Tibial nerve (tissue), 4 donors: ENCODE data around the gene MACROH2A2. TPM values are rescaled to one million over a fixed set of nuclear protein-coding genes. Genes with fewer than 3 reads are reported as not detected.
"Not testable (repeated sequence)": the region's sequence is repeated elsewhere in the genome, so short reads cannot be mapped to it uniquely, and the experiment has no call there.

ENCODE experiments used
- DNase-seq, 2 donors: peaks; one replicate each; pipeline ENCODE4 v3.0.0-alpha.2; 2019; ENCODE audit warnings: low spot score in 2 of 2
- H3K27ac ChIP-seq, 4 donors: fragments of 200-600 bp; sonication (generic) in 3 of 4; one replicate each; pipeline ENCODE4 v1.5.1; 2017 to 2019; ENCODE audit warnings: mild to moderate bottlenecking in 1 of 4
- H3K27me3 ChIP-seq, 2 donors: fragments of 200-600 bp; sonication (generic) in 1 of 2; one replicate each; pipeline versions ENCODE4 v1.5.1 to v1.6.0; 2017 to 2019
- H3K36me3 ChIP-seq, 3 donors: fragments of 200-600 bp; sonication (generic); one replicate each; pipeline ENCODE4 v1.5.1; 2018 to 2019
- H3K4me1 ChIP-seq, 4 donors: fragments of 200-600 bp; sonication (generic) in 3 of 4; one replicate each; pipeline ENCODE4 v1.5.1; 2017 to 2019
- H3K4me3 ChIP-seq, 4 donors: fragments of 200-600 bp; sonication (generic) in 3 of 4; one replicate each; pipeline ENCODE4 v1.5.1; 2017 to 2019; ENCODE audit warnings: mild to moderate bottlenecking in 1 of 4, moderate library complexity in 1 of 4
- H3K9me3 ChIP-seq, 4 donors: fragments of 200-600 bp; sonication (generic) in 3 of 4; one replicate each; pipeline ENCODE4 v1.5.1; 2017 to 2019
- CTCF ChIP-seq, 5 experiments: fragments of 200-600 bp in 3 of 5; fragments of 450-650 bp in 2 of 5; sonication (generic) in 3 of 5; IDR thresholded peaks; one replicate each; pipeline ENCODE4 v1.5.1; 2016 to 2019; ENCODE audit warnings: antibody characterized with exemption in 5 of 5, mild to moderate bottlenecking in 3 of 5, moderate library complexity in 2 of 5
- EP300 ChIP-seq, 2 donors: sonication (generic); formaldehyde crosslinking; IDR thresholded peaks; one replicate each; pipeline ENCODE4 v1.6.1; 2017; ENCODE audit warnings: antibody characterized with exemption in 2 of 2, mild to moderate bottlenecking in 1 of 2
- POLR2A ChIP-seq, 2 donors: fragments of 450-650 bp; IDR thresholded peaks; one replicate each; pipeline ENCODE4 v1.6.1; 2017; ENCODE audit warnings: antibody characterized with exemption in 2 of 2, mild to moderate bottlenecking in 2 of 2, moderate library complexity in 2 of 2
- WGBS, 2 donors: methylation state at CpG; one replicate each; pipeline ENCODE4 v1.1.5; 2018; 5-methylcytosine and 5-hydroxymethylcytosine counted together
- total RNA-seq, 4 donors: library from RNA; depleted of rRNA; stranded (reverse); fragments of >200 nt; gene quantifications; one replicate each; pipeline ENCODE4 v1.1.0, GENCODE V29; 2016

The MACROH2A2 gene
- total RNA-seq, 4 donors from 2014 or later = 4.6 to 11.1 (median 8.9) TPM

GRCh38 chr10:70121281-70121949, 68.8 kb downstream of the MACROH2A2 start:
- H3K4me3 ChIP-seq = no peak overlapping the region
- DNase-seq = no peak
- H3K27me3 ChIP-seq = no peaks in the 10 kb centered on the region
- H3K9me3 ChIP-seq = no peaks in the 10 kb centered on the region
- H3K27ac ChIP-seq = no peak overlapping the region
- H3K36me3 ChIP-seq = peaks cover 0 to 57% (median 0%) of the 10 kb centered on the region in 3 donors
- TF ChIP-seq CTCF (IDR thresholded peaks at IDR 0.05) = no peak
- no peak for TF ChIP-seq POLR2A (IDR thresholded peaks at IDR 0.05)
- no peak for TF ChIP-seq EP300 (IDR thresholded peaks at IDR 0.05)
- no peaks in the 10 kb centered on the region for H3K4me1 ChIP-seq
- 90 to 94% methylated on average over 11 of the region's 11 CpGs for WGBS, 2 donors

- H3K36me3 ChIP-seq = peaks cover 0 to 47% (median 0%) of the 10 kb centered on the region in 3 donors
- no peaks in the 10 kb centered on the region for H3K27me3 ChIP-seq
- 92 to 95% methylated on average over 5 of the region's 5 CpGs for WGBS, 2 donors
- no peak overlapping the region for H3K27ac ChIP-seq
- H3K4me1 ChIP-seq = no peaks in the 10 kb centered on the region
- TF ChIP-seq POLR2A (IDR thresholded peaks at IDR 0.05) (no peak), CTCF (IDR thresholded peaks at IDR 0.05) (no peak), EP300 (IDR thresholded peaks at IDR 0.05) (no peak)
- DNase-seq = no peak
- no peaks in the 10 kb centered on the region for H3K9me3 ChIP-seq
- no peak overlapping the region for H3K4me3 ChIP-seq
Measured at GRCh38 chr10:70122742-70123141, 70.1 kb downstream of the MACROH2A2 start.

- not testable (repeated sequence) for H3K9me3 ChIP-seq, H3K27ac ChIP-seq, H3K4me3 ChIP-seq, H3K27me3 ChIP-seq, DNase-seq, H3K4me1 ChIP-seq
- H3K36me3 ChIP-seq = peaks cover 0 to 46% (median 0%) of the 10 kb centered on the region in 3 donors
- WGBS, 2 donors = 95 to 98% methylated on average over 9 of the region's 9 CpGs
Measured at GRCh38 chr10:70123166-70123565, 70.5 kb downstream of the MACROH2A2 start.

GRCh38 chr10:70123817-70124216, 71.2 kb downstream of the MACROH2A2 start:
- TF ChIP-seq CTCF (IDR thresholded peaks at IDR 0.05) (no peak), POLR2A (IDR thresholded peaks at IDR 0.05) (no peak), EP300 (IDR thresholded peaks at IDR 0.05) (no peak)
- WGBS, 2 donors = 88 to 95% methylated on average over 9 to 10 of the region's 10 CpGs

GRCh38 chr10:70124415-70124814, 71.8 kb downstream of the MACROH2A2 start:
- TF ChIP-seq POLR2A (IDR thresholded peaks at IDR 0.05) (no peak), CTCF (IDR thresholded peaks at IDR 0.05) (no peak), EP300 (IDR thresholded peaks at IDR 0.05) (no peak)
- no peaks in the 10 kb centered on the region for H3K27me3 ChIP-seq
- no peak for DNase-seq
- no peak overlapping the region for H3K27ac ChIP-seq
- no peaks in the 10 kb centered on the region for H3K4me1 ChIP-seq
- H3K36me3 ChIP-seq = peaks cover 0 to 34% (median 0%) of the 10 kb centered on the region in 3 donors
- H3K4me3 ChIP-seq = no peak overlapping the region
- H3K9me3 ChIP-seq = no peaks in the 10 kb centered on the region
- 87 to 94% methylated on average over 1 of the region's 1 CpG for WGBS, 2 donors

More at GRCh38 chr10:70123817-70124216, 71.2 kb downstream of the MACROH2A2 start:
- Histone ChIP-seq H3K4me3 (no peak overlapping the region), H3K27me3 (no peaks in the 10 kb centered on the region), H3K36me3 (peaks cover 0 to 40% (median 0%) of the 10 kb centered on the region in 3 donors), H3K4me1 (no peaks in the 10 kb centered on the region), H3K27ac (no peak overlapping the region), H3K9me3 (no peaks in the 10 kb centered on the region)
- no peak for DNase-seq
